Glutamatergic neuron (in vitro differentiated cells): ENCODE results near the gene MX2. TPM values are rescaled to one million over a fixed set of nuclear protein-coding genes. Genes with fewer than 3 reads are reported as not detected.

Experiments
- DNase-seq: peaks from one replicate; pipeline ENCODE4 v3.0.0; 2022
- H3K27ac Mint-ChIP-seq: one replicate; pipeline ENCODE4 v1.8.0; 2020; ENCODE audit warnings: mild to moderate bottlenecking, mixed read lengths, inconsistent platforms; ENCODE audit not compliant: unreplicated experiment
- H3K27me3 Mint-ChIP-seq: one replicate; pipeline ENCODE4 v1.8.0; 2020; ENCODE audit warnings: mild to moderate bottlenecking, moderate library complexity, mixed read lengths, inconsistent platforms; ENCODE audit not compliant: unreplicated experiment
- H3K36me3 Mint-ChIP-seq: one replicate; pipeline ENCODE4 v1.8.0; 2020; ENCODE audit warnings: mild to moderate bottlenecking, mixed read lengths, inconsistent platforms; ENCODE audit not compliant: unreplicated experiment
- H3K4me1 Mint-ChIP-seq: one replicate; pipeline ENCODE4 v1.8.0; 2020; ENCODE audit warnings: mild to moderate bottlenecking, low read depth, mixed read lengths, inconsistent platforms; ENCODE audit not compliant: unreplicated experiment
- H3K4me3 Mint-ChIP-seq: one replicate; pipeline ENCODE4 v1.8.0; 2020; ENCODE audit warnings: mild to moderate bottlenecking, mixed read lengths, inconsistent platforms; ENCODE audit not compliant: unreplicated experiment
- H3K9me3 Mint-ChIP-seq: one replicate; pipeline ENCODE4 v1.8.0; 2020; ENCODE audit warnings: mild to moderate bottlenecking, moderate library complexity, mixed read lengths, inconsistent platforms; ENCODE audit not compliant: unreplicated experiment
- total RNA-seq: library from RNA; stranded (reverse); fragmentation: NEBNext Ultra II Directional; extraction: Animal tissue kit (Norgen Biotek cat#: 25700); gene quantifications from one replicate; pipeline ENCODE4 v1.2.1, GENCODE V29; 2021; ENCODE audit not compliant: unreplicated experiment
- TF ChIP-seq, protein P1 (sequence below): fragments of 200-600 bp; sonication (generic); IDR thresholded peaks from one replicate; pipeline ENCODE4 v1.5.0; 2021; ENCODE audit not compliant: partially characterized antibody, unreplicated experiment

The MX2 gene
- total RNA-seq, 1 donor from 2014 or later, result not detected

DNA sequence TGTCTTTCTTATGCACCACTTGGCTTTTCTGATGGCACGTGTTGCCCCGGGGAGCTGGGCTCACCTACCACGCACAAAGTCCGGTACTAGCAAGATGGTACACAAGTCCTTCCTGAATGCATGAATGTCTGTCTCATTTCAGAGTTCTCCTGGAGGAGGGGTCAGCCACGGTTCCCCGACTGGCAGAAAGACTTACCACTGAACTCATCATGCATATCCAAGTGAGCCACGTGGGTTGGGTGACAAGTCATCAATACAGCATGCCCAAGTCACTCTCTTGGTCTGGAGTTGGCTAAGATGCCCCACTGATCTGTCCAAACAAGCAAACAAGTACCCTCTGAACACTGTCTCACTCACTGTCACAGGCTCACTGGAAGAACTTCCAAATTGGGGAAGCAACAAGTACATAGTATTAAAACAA lies 35.7 kb downstream of the MX2 start:
- Mint-ChIP-seq H3K27me3 (peaks cover 2% of the 10 kb centered on the region), H3K4me1 (no peaks in the 10 kb centered on the region), H3K9me3 (peaks cover 4% of the 10 kb centered on the region), H3K4me3 (no peak overlapping the region), H3K27ac (no peak overlapping the region), H3K36me3 (peaks cover 9% of the 10 kb centered on the region)
- TF ChIP-seq, protein P1, sequence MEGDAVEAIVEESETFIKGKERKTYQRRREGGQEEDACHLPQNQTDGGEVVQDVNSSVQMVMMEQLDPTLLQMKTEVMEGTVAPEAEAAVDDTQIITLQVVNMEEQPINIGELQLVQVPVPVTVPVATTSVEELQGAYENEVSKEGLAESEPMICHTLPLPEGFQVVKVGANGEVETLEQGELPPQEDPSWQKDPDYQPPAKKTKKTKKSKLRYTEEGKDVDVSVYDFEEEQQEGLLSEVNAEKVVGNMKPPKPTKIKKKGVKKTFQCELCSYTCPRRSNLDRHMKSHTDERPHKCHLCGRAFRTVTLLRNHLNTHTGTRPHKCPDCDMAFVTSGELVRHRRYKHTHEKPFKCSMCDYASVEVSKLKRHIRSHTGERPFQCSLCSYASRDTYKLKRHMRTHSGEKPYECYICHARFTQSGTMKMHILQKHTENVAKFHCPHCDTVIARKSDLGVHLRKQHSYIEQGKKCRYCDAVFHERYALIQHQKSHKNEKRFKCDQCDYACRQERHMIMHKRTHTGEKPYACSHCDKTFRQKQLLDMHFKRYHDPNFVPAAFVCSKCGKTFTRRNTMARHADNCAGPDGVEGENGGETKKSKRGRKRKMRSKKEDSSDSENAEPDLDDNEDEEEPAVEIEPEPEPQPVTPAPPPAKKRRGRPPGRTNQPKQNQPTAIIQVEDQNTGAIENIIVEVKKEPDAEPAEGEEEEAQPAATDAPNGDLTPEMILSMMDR, result no peak
- DNase-seq, result no peak

DNA sequence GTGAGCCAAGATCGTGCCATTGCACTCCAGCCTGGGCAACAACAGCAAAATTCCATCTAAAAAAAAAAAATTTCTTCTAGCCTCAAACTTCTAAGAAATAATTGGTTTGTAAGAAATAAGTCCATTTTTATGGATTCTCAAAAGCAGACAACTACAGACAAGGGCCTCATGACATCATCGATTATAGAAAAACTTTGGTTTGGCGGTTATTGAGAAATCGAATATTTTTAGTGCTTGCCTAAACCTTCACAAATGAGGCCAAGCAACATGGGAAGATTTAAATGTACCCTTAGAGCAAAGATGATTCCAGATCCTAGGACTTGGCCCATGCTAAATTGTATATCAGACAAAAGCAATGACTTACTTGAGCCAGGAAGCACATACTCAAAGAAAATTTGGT lies 36.4 kb downstream of the MX2 start:
- peaks cover 2% of the 10 kb centered on the region for H3K27me3 Mint-ChIP-seq
- H3K36me3 Mint-ChIP-seq, result peaks cover 9% of the 10 kb centered on the region
- peaks cover 2% of the 10 kb centered on the region for H3K9me3 Mint-ChIP-seq
- no peak overlapping the region for H3K4me3 Mint-ChIP-seq
- TF ChIP-seq, protein P1, result no peak
- no peak for DNase-seq
- no peaks in the 10 kb centered on the region for H3K4me1 Mint-ChIP-seq
- H3K27ac Mint-ChIP-seq, result no peak overlapping the region

DNA sequence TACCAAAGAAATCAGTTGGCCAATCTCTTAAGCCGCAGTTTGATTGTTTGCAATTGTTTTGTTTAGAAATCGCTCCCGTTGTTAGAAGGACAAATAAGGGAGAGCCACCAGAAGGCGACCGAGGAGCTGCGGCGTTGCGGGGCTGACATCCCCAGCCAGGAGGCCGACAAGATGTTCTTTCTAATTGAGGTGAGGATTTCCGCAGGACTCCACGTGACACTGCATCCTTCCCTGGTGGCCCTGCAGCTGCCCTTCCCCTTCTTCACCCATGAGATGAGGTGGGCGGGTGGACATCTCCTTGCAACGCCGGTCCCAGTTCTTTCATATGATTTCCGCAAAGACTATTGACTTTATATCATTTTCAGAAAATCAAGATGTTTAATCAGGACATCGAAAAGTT lies 37.0 kb downstream of the MX2 start:
- DNase-seq, result no peak
- H3K27me3 Mint-ChIP-seq, result peaks cover 2% of the 10 kb centered on the region
- H3K9me3 Mint-ChIP-seq, result peaks cover 2% of the 10 kb centered on the region
- TF ChIP-seq, protein P1, result no peak
- H3K27ac Mint-ChIP-seq, result no peak overlapping the region
- H3K4me3 Mint-ChIP-seq, result no peak overlapping the region
- H3K36me3 Mint-ChIP-seq, result peaks cover 5% of the 10 kb centered on the region
- no peaks in the 10 kb centered on the region for H3K4me1 Mint-ChIP-seq

DNA sequence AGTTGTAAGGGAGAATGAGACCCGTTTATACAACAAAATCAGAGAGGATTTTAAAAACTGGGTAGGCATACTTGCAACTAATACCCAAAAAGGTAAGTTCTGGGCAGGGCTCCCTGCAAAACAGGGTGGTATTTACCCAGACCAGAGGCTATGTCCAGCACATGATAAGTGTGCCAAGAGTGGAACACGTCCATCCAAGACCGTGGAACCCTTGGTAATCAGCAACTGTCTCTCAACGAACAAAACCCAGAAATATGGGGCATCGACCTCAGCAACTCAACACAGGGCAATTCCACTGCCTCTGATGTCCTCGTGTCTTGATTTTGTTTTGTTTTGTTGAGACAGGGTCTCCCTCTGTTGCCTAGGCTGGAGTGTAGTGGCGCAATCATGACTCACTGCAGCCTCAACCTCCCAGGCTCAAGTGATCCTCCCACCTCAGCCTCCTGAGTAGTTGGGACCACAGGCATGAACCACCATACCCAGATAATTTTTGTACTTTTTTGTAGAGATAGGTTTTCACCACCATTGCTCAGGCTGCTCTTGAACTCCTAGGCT lies 37.5 kb downstream of the MX2 start:
- no peak overlapping the region for H3K27ac Mint-ChIP-seq
- peaks cover 2% of the 10 kb centered on the region for H3K27me3 Mint-ChIP-seq
- H3K4me3 Mint-ChIP-seq, result no peak overlapping the region
- no peaks in the 10 kb centered on the region for H3K4me1 Mint-ChIP-seq
- TF ChIP-seq, protein P1, result no peak
- H3K9me3 Mint-ChIP-seq, result peaks cover 2% of the 10 kb centered on the region
- peaks cover 1% of the 10 kb centered on the region for H3K36me3 Mint-ChIP-seq
- DNase-seq, result no peak

DNA sequence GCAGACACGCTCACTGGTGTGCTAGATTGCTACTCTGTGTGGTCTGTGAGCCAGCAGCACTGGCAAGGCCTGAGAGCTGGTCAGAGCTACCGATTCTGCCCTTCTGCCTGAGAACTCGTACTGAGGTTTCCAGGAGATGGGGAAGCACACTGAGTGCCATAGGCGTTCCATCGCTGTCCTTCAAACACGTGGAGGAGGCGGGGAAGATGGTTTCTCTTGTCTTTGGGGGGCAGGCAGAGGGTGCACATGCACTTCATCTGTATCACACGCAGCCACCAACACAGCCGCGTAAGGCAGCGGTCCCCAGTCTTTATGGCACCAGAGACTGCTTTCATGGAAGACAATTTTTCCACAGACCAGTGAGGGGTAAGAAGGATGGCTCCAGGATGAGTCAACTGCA lies 40.4 kb downstream of the MX2 start:
- no peak for DNase-seq
- no peaks in the 10 kb centered on the region for H3K9me3 Mint-ChIP-seq
- no peak overlapping the region for H3K27ac Mint-ChIP-seq
- TF ChIP-seq, protein P1, result no peak
- no peaks in the 10 kb centered on the region for H3K36me3 Mint-ChIP-seq
- H3K4me1 Mint-ChIP-seq, result no peaks in the 10 kb centered on the region
- H3K27me3 Mint-ChIP-seq, result no peaks in the 10 kb centered on the region
- H3K4me3 Mint-ChIP-seq, result no peak overlapping the region
